Endothelial cell of umbilical vein (primary cell): Measurements from ENCODE around the gene SYMPK. TPM values are rescaled to one million over a fixed set of nuclear protein-coding genes. Genes with fewer than 3 reads are reported as not detected.
A peak's percentile ranks its signal among the peaks of the same experiment; 100 is the strongest.

Source experiments
- BruUV-seq: library from RNA; stranded (reverse); fragments of 400-500 nt; replicated peaks from 2 replicates; lab custom pipeline; 2021; lab: Mats Ljungman, UMichigan
- CTCF ChIA-PET: fragments of 300-600, 350-600 bp; sonication (Branson Sonifier 250); formaldehyde crosslinking; loops from one replicate; lab custom pipeline; 2021; ENCODE audit warnings: antibody characterized with exemption, inconsistent platforms; lab: Charles Lee
- POLR2A ChIA-PET: fragments of 300-600, 350-600 bp; sonication (Branson Sonifier 250); formaldehyde crosslinking; loops from one replicate; lab custom pipeline; 2021; ENCODE audit warnings: antibody characterized with exemption, inconsistent platforms; lab: Charles Lee
- DNase-seq: peaks from one replicate; pipeline ENCODE4 v3.0.0-alpha.2; 2011; ENCODE audit warnings: low read depth, low spot score
- FAIRE-seq: peaks from 2 replicates; lab custom pipeline; 2011; peaks lifted over from hg19 to GRCh38; lab: Jason Lieb, UNC
- H2AFZ ChIP-seq: 2 replicates; pipeline ENCODE4 v1.6.0; 2012; ENCODE audit warnings: low read depth, low read length, control low read depth, inconsistent platforms
- H3K27ac ChIP-seq: 2 replicates; pipeline ENCODE4 v1.5.1; 2011; ENCODE audit warnings: low read depth, mild to moderate bottlenecking, control low read depth, low read length, moderate library complexity; ENCODE audit not compliant: insufficient read depth
- H3K27me3 ChIP-seq, 2 experiments: 2 replicates each; pipeline versions ENCODE4 v1.6.0 to v1.6.1; 2011; ENCODE audit warnings: low read length in 2 of 2, mixed read lengths in 1 of 2; ENCODE audit not compliant: control insufficient read depth in 2 of 2, insufficient read depth in 2 of 2
- H3K36me3 ChIP-seq, 2 experiments: 2 replicates in 1 of 2; 3 replicates in 1 of 2; pipeline ENCODE4 v1.5.1; 2011; ENCODE audit warnings: low read length in 2 of 2, mild to moderate bottlenecking in 1 of 2, moderate library complexity in 1 of 2; ENCODE audit not compliant: control insufficient read depth in 2 of 2, insufficient read depth in 2 of 2; ENCODE audit errors: extremely low read depth in 1 of 2
- H3K4me1 ChIP-seq: 3 replicates; pipeline ENCODE4 v1.5.1; 2011; ENCODE audit warnings: mild to moderate bottlenecking, low read length; ENCODE audit not compliant: control insufficient read depth, insufficient read depth; ENCODE audit errors: extremely low read depth
- H3K4me2 ChIP-seq: 2 replicates; pipeline ENCODE4 v1.6.1; 2011; ENCODE audit warnings: low read length, control low read depth, mixed read lengths; ENCODE audit not compliant: insufficient read depth
- H3K4me3 ChIP-seq, 3 experiments: fragments of 200-600 bp in 1 of 3; sonication (generic), shearing (Covaris generic) in 1 of 3; replicated peaks in 1 of 3; 2 replicates each; pipeline ENCODE4 v1.5.1; 2011 to 2016; ENCODE audit warnings: control low read depth in 3 of 3, low read length in 3 of 3, mild to moderate bottlenecking in 2 of 3, inconsistent platforms in 1 of 3, low read depth in 1 of 3, moderate library complexity in 1 of 3; ENCODE audit not compliant: insufficient read depth in 1 of 3
- H3K79me2 ChIP-seq: 2 replicates; pipeline ENCODE4 v1.6.0; 2012; ENCODE audit warnings: low read length, inconsistent platforms; ENCODE audit not compliant: control insufficient read depth, insufficient read depth
- H3K9ac ChIP-seq: replicated peaks from 2 replicates; pipeline ENCODE3; 2011; ENCODE audit warnings: low read length, control low read depth; ENCODE audit not compliant: insufficient read depth; ENCODE audit errors: extremely low read depth
- H3K9me1 ChIP-seq: replicated peaks from 3 replicates; pipeline ENCODE4 v1.6.0; 2011; ENCODE audit warnings: mild to moderate bottlenecking, low read length; ENCODE audit not compliant: control insufficient read depth, insufficient read depth; ENCODE audit errors: extremely low read depth
- H3K9me3 ChIP-seq: replicated peaks from 2 replicates; pipeline ENCODE4 v1.5.1; 2012; ENCODE audit warnings: low read length, inconsistent platforms; ENCODE audit not compliant: control insufficient read depth, insufficient read depth
- H4K20me1 ChIP-seq: replicated peaks from 2 replicates; pipeline ENCODE3; 2011; ENCODE audit warnings: mild to moderate bottlenecking, low read length; ENCODE audit not compliant: control insufficient read depth, insufficient read depth; ENCODE audit errors: extremely low read depth
- CTCF ChIP-seq, 2 donors: IDR thresholded peaks; 1 replicate in 1 of 2; 2 replicates in 1 of 2; pipeline ENCODE4 v1.5.1; 2011; ENCODE audit warnings: low read length in 2 of 2, mild to moderate bottlenecking in 2 of 2, moderate library complexity in 2 of 2, control low read depth in 1 of 2, inconsistent platforms in 1 of 2, low read depth in 1 of 2; ENCODE audit not compliant: insufficient read depth in 1 of 2; ENCODE audit errors: extremely low read depth in 1 of 2
- EZH2 ChIP-seq: IDR thresholded peaks from 2 replicates; pipeline ENCODE4 v1.6.1; 2012; ENCODE audit warnings: borderline replicate concordance, low read depth, mild to moderate bottlenecking, moderate library complexity, low read length, inconsistent platforms; ENCODE audit not compliant: severe bottlenecking
- FOS ChIP-seq: IDR thresholded peaks from 2 replicates; pipeline ENCODE4 v1.6.1; 2011; ENCODE audit warnings: mild to moderate bottlenecking, low read length, moderate library complexity, borderline replicate concordance; ENCODE audit not compliant: insufficient read depth
- GATA2 ChIP-seq: IDR thresholded peaks from 2 replicates; pipeline ENCODE4 v1.7.0; 2011; ENCODE audit warnings: low read depth, mild to moderate bottlenecking, moderate library complexity, mixed read lengths, low read length; ENCODE audit not compliant: insufficient read length, insufficient read depth
- JUN ChIP-seq: IDR thresholded peaks from 2 replicates; pipeline ENCODE4 v1.6.1; 2011; ENCODE audit warnings: borderline replicate concordance, low read depth; ENCODE audit not compliant: insufficient read length, insufficient read depth
- MAX ChIP-seq: IDR thresholded peaks from 2 replicates; pipeline ENCODE4 v1.6.1; 2011; ENCODE audit not compliant: insufficient read depth, insufficient read length
- MYC ChIP-seq: IDR thresholded peaks from one replicate; pipeline ENCODE4 v1.6.1; 2011; ENCODE audit warnings: mild to moderate bottlenecking, low read depth, low read length
- POLR2A ChIP-seq: IDR thresholded peaks from 2 replicates; pipeline ENCODE4 v1.6.1; 2012; ENCODE audit warnings: low read depth, mild to moderate bottlenecking, control low read depth, low read length
- POLR2AphosphoS5 ChIP-seq: IDR thresholded peaks from 2 replicates; pipeline ENCODE4 v1.6.1; 2012; ENCODE audit warnings: low read depth, mild to moderate bottlenecking, control low read depth, low read length, moderate library complexity; ENCODE audit not compliant: insufficient read depth
- dilution Hi-C: fragments of 300-500 bp; cut with MboI; formaldehyde crosslinking; loops from one replicate; pipeline ENCODE4 v1.15.0; 2019; ENCODE audit warnings: low sequenced_read_pairs; ENCODE audit not compliant: extremely low pct_ligation_motif_present
- intact Hi-C: fragments of 100-400 bp; cut with micrococcal nuclease; formaldehyde crosslinking; loops from one replicate; pipeline ENCODE4 v1.10.0; 2022
- polyA plus RNA-seq, 4 experiments: library from polyadenylated mRNA; depleted of rRNA in 3 of 4; stranded (reverse) in 3 of 4; unstranded in 1 of 4; fragments of >200 nt; gene quantifications; 2 replicates each; pipeline versions ENCODE4 v1.2.1 to v1.2.3, GENCODE V29; 2011 to 2012; ENCODE audit warnings: missing spikeins in 1 of 4
- total RNA-seq: library from RNA; stranded (reverse); gene quantifications from 2 replicates; pipeline ENCODE4 v1.2.3, GENCODE V29; 2021

The SYMPK gene
- total and polyA plus RNA-seq, 2 donors (not counting 3 experiments of a cell fraction or from before 2014, with no cell fraction given) = 89.8 to 95.7 TPM

- intact Hi-C loops = no loop called here
- Histone ChIP-seq H2AFZ (peak overlapping the region; percentile 59), H3K9ac (peak overlapping the region; percentile 65), H3K27me3 (no peaks in the 10 kb centered on the region), H3K79me2 (peaks cover 2% of the 10 kb centered on the region), H3K36me3 (no peaks in the 10 kb centered on the region), H3K9me1 (no peaks in the 10 kb centered on the region), H3K4me2 (peak overlapping the region; percentile 66), H4K20me1 (no peaks in the 10 kb centered on the region), H3K4me1 (peaks cover 14% of the 10 kb centered on the region), H3K4me3 (peak overlapping the region in 1 of 3 experiments; percentile 82), H3K27ac (no peak overlapping the region), H3K9me3 (no peaks in the 10 kb centered on the region)
- DNase-seq = no peak
- dilution Hi-C loops = no loop called here
- ChIA-PET CTCF (interaction anchor here (2.4 to 6.7 kb wide), 4 partner anchors 8 to 73 kb away, joined by 10 to 125 read pairs (median 54); partner anchors contain the start of genes QPCTL and SNRPD2), POLR2A (no interaction called here)
- FAIRE-seq = no peak
- BruUV-seq = no TSS peak
- TF ChIP-seq GATA2 (no peak), MYC (no peak), JUN (no peak)
Observed at GRCh38 chr19:45766296-45766868, 96.6 kb downstream of the SYMPK start.

GRCh38 chr19:45765702-45766295, 97.1 kb downstream of the SYMPK start:
- TF ChIP-seq POLR2A (no peak), MYC (no peak), CTCF (IDR thresholded peaks at IDR 0.05; ENCODE audit: extremely low read depth in 1 of 2, insufficient read depth in 1 of 2, low read depth in 1 of 2, low read length in 2 of 2) (no peak), FOS (no peak), JUN (no peak), GATA2 (no peak), MAX (no peak), EZH2 (no peak), POLR2AphosphoS5 (no peak)
- H3K4me3 ChIP-seq = no peak overlapping the region
- POLR2A ChIA-PET = no interaction called here
- H3K79me2 ChIP-seq = peaks cover 2% of the 10 kb centered on the region
- peaks cover 10% of the 10 kb centered on the region for H3K4me1 ChIP-seq
- no peaks in the 10 kb centered on the region for H3K9me1 ChIP-seq
- H3K4me2 ChIP-seq = no peak overlapping the region
- H3K9me3 ChIP-seq = no peaks in the 10 kb centered on the region
- no peaks in the 10 kb centered on the region for H4K20me1 ChIP-seq
- no TSS peak for BruUV-seq
- FAIRE-seq (no peak), DNase-seq (no peak)
- no peak overlapping the region for H3K27ac ChIP-seq
- CTCF ChIA-PET = interaction anchor here (6.7 kb wide), 1 partner anchor 73 kb away, joined by 56 read pairs; the partner anchor contains the start of genes QPCTL and SNRPD2
- H3K27me3 ChIP-seq = no peaks in the 10 kb centered on the region
- no peak overlapping the region for H2AFZ ChIP-seq
- dilution Hi-C loops (no loop called here), intact Hi-C loops (no loop called here)
- no peaks in the 10 kb centered on the region for H3K36me3 ChIP-seq
- H3K9ac ChIP-seq = no peak overlapping the region
